ENCODE data around the gene PIK3C3.
A peak's percentile ranks its signal among the peaks of the same experiment; 100 is the strongest.
"Not testable (repeated sequence)": the region's sequence is repeated elsewhere in the genome, so short reads cannot be mapped to it uniquely, and the experiment has no call there.

PIK3C3 gene

DNA sequence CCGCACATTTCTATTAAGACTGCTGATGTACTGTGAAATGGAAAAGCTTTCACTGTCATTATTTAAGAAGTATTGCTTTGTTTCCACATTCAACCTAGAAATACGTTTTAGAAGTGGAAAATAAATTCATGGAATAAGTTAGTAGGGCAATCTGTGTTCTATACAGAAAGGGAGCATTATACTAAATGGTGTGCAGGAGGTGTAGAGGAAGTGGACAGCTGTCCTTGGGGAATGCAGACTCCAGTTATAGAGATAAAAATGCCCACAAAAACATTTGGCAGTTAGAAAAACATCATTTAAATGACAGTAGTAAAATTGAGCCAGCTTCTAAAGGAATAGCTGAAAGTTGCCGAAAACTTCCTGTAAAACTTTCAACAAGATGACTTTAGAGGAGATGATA, 46.8 kb downstream of the PIK3C3 start:
- no peaks in the 10 kb centered on the region for H3K27me3 ChIP-seq (ENCODE audit: insufficient read depth, low read length)
- no peaks in the 10 kb centered on the region for H3K9me3 ChIP-seq (ENCODE audit: insufficient read depth, low read depth, low read length)
- H2AK5ac ChIP-seq (ENCODE audit: low read length): no peak overlapping the region
- no CpG with 5 or more reads among the region's 3 CpGs for WGBS (ENCODE audit: extremely low coverage, insufficient coverage, insufficient read length)
- H3K79me2 ChIP-seq (ENCODE audit: control insufficient read depth, insufficient read depth, low read length, poor library complexity): no peaks in the 10 kb centered on the region
- no peak overlapping the region for H2AFZ ChIP-seq (ENCODE audit: insufficient read depth, low read length, poor library complexity)
- H3K9ac ChIP-seq (ENCODE audit: low read length): no peak overlapping the region
- DNase-seq: no peak
- no peak overlapping the region for H4K12ac ChIP-seq (ENCODE audit: low read depth, low read length)
- H2BK5ac ChIP-seq (ENCODE audit: low read depth, low read length, poor library complexity): no peak overlapping the region
- no peak overlapping the region for H3K27ac ChIP-seq (ENCODE audit: low read depth, low read length)
- H3K4me3 ChIP-seq (ENCODE audit: low read depth, low read length): no peak overlapping the region
- no peak overlapping the region for H3K23ac ChIP-seq (ENCODE audit: low read length)
- no peak overlapping the region for H3K4me2 ChIP-seq (ENCODE audit: low read length)
- no peak overlapping the region for H2BK120ac ChIP-seq (ENCODE audit: insufficient read depth, low read length, poor library complexity)
- no peak overlapping the region for H4K91ac ChIP-seq (ENCODE audit: low read depth, low read length)
- H3K4me1 ChIP-seq (ENCODE audit: control insufficient read depth in 1 of 2, insufficient read depth in 2 of 2, low read length in 2 of 2): no peaks in the 10 kb centered on the region
- no peak overlapping the region for H4K8ac ChIP-seq (ENCODE audit: low read depth, low read length)
- no peak overlapping the region for H3K4ac ChIP-seq (ENCODE audit: low read depth, low read length)
- H3K79me1 ChIP-seq (ENCODE audit: low read length): no peaks in the 10 kb centered on the region
- H2BK12ac ChIP-seq (ENCODE audit: low read length): no peak overlapping the region
- peaks cover 7 to 8% of the 10 kb centered on the region in 2 experiments for H3K36me3 ChIP-seq (ENCODE audit: control insufficient read depth in 1 of 2, insufficient read depth in 2 of 2, low read length in 2 of 2)
- H3K14ac ChIP-seq (ENCODE audit: low read length): no peak overlapping the region
- no peak overlapping the region for H3K18ac ChIP-seq (ENCODE audit: low read length)

DNA sequence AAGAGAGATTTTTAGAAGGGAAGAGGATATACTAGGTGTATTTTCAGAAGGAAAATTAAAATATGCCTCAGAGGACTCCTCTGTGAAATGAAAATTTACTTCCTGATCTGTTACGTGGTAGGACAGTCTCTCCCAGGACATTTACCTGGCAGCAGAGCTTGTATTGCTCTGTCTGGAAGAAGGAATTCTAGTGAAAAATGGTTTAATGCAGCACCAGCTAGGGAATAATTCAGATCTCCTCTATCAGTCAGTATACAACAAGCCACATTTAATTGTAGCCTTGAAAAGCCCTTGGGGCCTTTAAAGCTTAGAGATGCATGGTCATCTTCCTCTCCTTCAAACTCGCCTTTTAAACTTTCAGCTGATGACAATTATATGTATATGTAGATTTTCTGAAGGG, 49.6 kb downstream of the PIK3C3 start:
- WGBS (ENCODE audit: extremely low coverage, insufficient coverage, insufficient read length): no CpG with 5 or more reads among the region's 2 CpGs

DNA sequence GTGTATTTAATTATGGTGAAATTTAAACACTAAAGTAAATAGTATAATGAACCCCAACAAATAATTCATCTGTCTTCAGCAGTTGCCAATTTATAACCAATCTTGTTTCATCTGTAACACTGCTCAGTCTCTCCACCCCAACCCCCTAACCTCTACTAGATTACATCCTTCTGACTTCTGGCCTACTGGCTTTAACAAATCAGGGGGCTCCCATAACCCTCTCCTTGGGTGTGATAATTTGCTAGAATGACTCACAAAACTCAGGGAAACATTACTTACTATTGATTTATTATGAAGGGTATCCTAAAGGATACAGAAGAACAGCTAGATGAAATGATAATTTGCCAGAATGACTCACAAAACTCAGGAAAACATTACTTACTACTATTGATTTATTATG, 50.7 kb downstream of the PIK3C3 start:
- Histone ChIP-seq H3K18ac (ENCODE audit: low read length) (no peak overlapping the region), H3K36me3 (ENCODE audit: control insufficient read depth in 1 of 2, insufficient read depth in 2 of 2, low read length in 2 of 2) (peaks cover 4 to 9% of the 10 kb centered on the region in 2 experiments), H3K27ac (ENCODE audit: low read depth, low read length) (no peak overlapping the region), H3K9ac (ENCODE audit: low read length) (no peak overlapping the region), H3K79me2 (ENCODE audit: control insufficient read depth, insufficient read depth, low read length, poor library complexity) (no peaks in the 10 kb centered on the region), H2AFZ (ENCODE audit: insufficient read depth, low read length, poor library complexity) (no peak overlapping the region), H3K23ac (ENCODE audit: low read length) (no peak overlapping the region), H3K4ac (ENCODE audit: low read depth, low read length) (no peak overlapping the region), H4K12ac (ENCODE audit: low read depth, low read length) (no peak overlapping the region), H3K4me3 (ENCODE audit: low read depth, low read length) (no peak overlapping the region), H2BK120ac (ENCODE audit: insufficient read depth, low read length, poor library complexity) (no peak overlapping the region), H2AK5ac (ENCODE audit: low read length) (no peak overlapping the region), H3K4me2 (ENCODE audit: low read length) (no peak overlapping the region), H4K8ac (ENCODE audit: low read depth, low read length) (no peak overlapping the region), H3K4me1 (ENCODE audit: control insufficient read depth in 1 of 2, insufficient read depth in 2 of 2, low read length in 2 of 2) (no peaks in the 10 kb centered on the region), H3K9me3 (ENCODE audit: insufficient read depth, low read depth, low read length) (no peaks in the 10 kb centered on the region), H3K27me3 (ENCODE audit: insufficient read depth, low read length) (no peaks in the 10 kb centered on the region), H2BK12ac (ENCODE audit: low read length) (no peak overlapping the region), H3K14ac (ENCODE audit: low read length) (no peak overlapping the region), H2BK5ac (ENCODE audit: low read depth, low read length, poor library complexity) (no peak overlapping the region), H3K79me1 (ENCODE audit: low read length) (no peaks in the 10 kb centered on the region), H4K91ac (ENCODE audit: low read depth, low read length) (no peak overlapping the region)
- no peak for DNase-seq

More for the DNA sequence above, 49.6 kb downstream of the PIK3C3 start:
- Histone ChIP-seq H4K8ac (ENCODE audit: low read depth, low read length) (no peak overlapping the region), H3K4ac (ENCODE audit: low read depth, low read length) (no peak overlapping the region), H2BK5ac (ENCODE audit: low read depth, low read length, poor library complexity) (no peak overlapping the region), H3K23ac (ENCODE audit: low read length) (no peak overlapping the region), H4K91ac (ENCODE audit: low read depth, low read length) (no peak overlapping the region), H3K36me3 (ENCODE audit: control insufficient read depth in 1 of 2, insufficient read depth in 2 of 2, low read length in 2 of 2) (peaks cover 7 to 8% of the 10 kb centered on the region in 2 experiments), H3K79me2 (ENCODE audit: control insufficient read depth, insufficient read depth, low read length, poor library complexity) (no peaks in the 10 kb centered on the region), H2AK5ac (ENCODE audit: low read length) (no peak overlapping the region), H3K79me1 (ENCODE audit: low read length) (no peaks in the 10 kb centered on the region), H3K27me3 (ENCODE audit: insufficient read depth, low read length) (no peaks in the 10 kb centered on the region), H3K4me2 (ENCODE audit: low read length) (no peak overlapping the region), H3K9me3 (ENCODE audit: insufficient read depth, low read depth, low read length) (no peaks in the 10 kb centered on the region), H2BK120ac (ENCODE audit: insufficient read depth, low read length, poor library complexity) (no peak overlapping the region), H3K4me3 (ENCODE audit: low read depth, low read length) (no peak overlapping the region), H2AFZ (ENCODE audit: insufficient read depth, low read length, poor library complexity) (no peak overlapping the region), H2BK12ac (ENCODE audit: low read length) (no peak overlapping the region), H3K4me1 (ENCODE audit: control insufficient read depth in 1 of 2, insufficient read depth in 2 of 2, low read length in 2 of 2) (no peaks in the 10 kb centered on the region), H3K18ac (ENCODE audit: low read length) (no peak overlapping the region), H4K12ac (ENCODE audit: low read depth, low read length) (no peak overlapping the region), H3K9ac (ENCODE audit: low read length) (no peak overlapping the region), H3K14ac (ENCODE audit: low read length) (no peak overlapping the region), H3K27ac (ENCODE audit: low read depth, low read length) (no peak overlapping the region)
- DNase-seq: no peak

DNA sequence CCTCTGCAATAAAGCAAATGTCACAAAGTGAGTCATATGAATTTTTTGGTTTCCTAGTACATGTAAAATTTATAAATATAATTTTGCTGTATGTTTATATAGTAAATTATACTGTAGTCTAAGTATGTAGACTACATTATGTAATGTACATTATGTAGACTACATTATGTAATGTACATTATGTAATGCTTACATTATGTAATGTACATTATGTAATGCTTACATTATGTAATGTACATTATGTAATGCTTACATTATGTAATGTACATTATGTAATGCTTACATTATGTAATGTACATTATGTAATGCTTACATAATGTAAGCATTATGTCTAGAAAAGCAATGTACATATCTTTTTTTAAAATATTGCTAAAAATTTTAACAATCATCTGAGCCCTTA, 54.4 kb downstream of the PIK3C3 start:
- not testable (repeated sequence) for H3K9me3 ChIP-seq (ENCODE audit: insufficient read depth, low read depth, low read length); H2BK120ac ChIP-seq (ENCODE audit: insufficient read depth, low read length, poor library complexity); H3K9ac ChIP-seq (ENCODE audit: low read length); H3K18ac ChIP-seq (ENCODE audit: low read length); H3K79me1 ChIP-seq (ENCODE audit: low read length); H3K27me3 ChIP-seq (ENCODE audit: insufficient read depth, low read length); H3K79me2 ChIP-seq (ENCODE audit: control insufficient read depth, insufficient read depth, low read length, poor library complexity); H3K4me1 ChIP-seq (ENCODE audit: control insufficient read depth in 1 of 2, insufficient read depth in 2 of 2, low read length in 2 of 2); H3K23ac ChIP-seq (ENCODE audit: low read length); H3K4me2 ChIP-seq (ENCODE audit: low read length); H2BK5ac ChIP-seq (ENCODE audit: low read depth, low read length, poor library complexity); H2AFZ ChIP-seq (ENCODE audit: insufficient read depth, low read length, poor library complexity); H3K4ac ChIP-seq (ENCODE audit: low read depth, low read length); H4K8ac ChIP-seq (ENCODE audit: low read depth, low read length); H4K12ac ChIP-seq (ENCODE audit: low read depth, low read length); H3K27ac ChIP-seq (ENCODE audit: low read depth, low read length); H3K4me3 ChIP-seq (ENCODE audit: low read depth, low read length); H3K36me3 ChIP-seq (ENCODE audit: control insufficient read depth in 1 of 2, insufficient read depth in 2 of 2, low read length in 2 of 2); H2AK5ac ChIP-seq (ENCODE audit: low read length); H3K14ac ChIP-seq (ENCODE audit: low read length); H4K91ac ChIP-seq (ENCODE audit: low read depth, low read length); DNase-seq; H2BK12ac ChIP-seq (ENCODE audit: low read length)

- Histone ChIP-seq H2BK12ac (ENCODE audit: low read length) (no peak overlapping the region), H4K91ac (ENCODE audit: low read depth, low read length) (no peak overlapping the region), H3K23ac (ENCODE audit: low read length) (peak overlapping the region; percentile 57), H3K4me2 (ENCODE audit: low read length) (no peak overlapping the region), H3K4ac (ENCODE audit: low read depth, low read length) (no peak overlapping the region), H3K27me3 (ENCODE audit: insufficient read depth, low read length) (no peaks in the 10 kb centered on the region), H2BK120ac (ENCODE audit: insufficient read depth, low read length, poor library complexity) (no peak overlapping the region), H2AFZ (ENCODE audit: insufficient read depth, low read length, poor library complexity) (no peak overlapping the region), H3K4me3 (ENCODE audit: low read depth, low read length) (no peak overlapping the region), H3K4me1 (ENCODE audit: control insufficient read depth in 1 of 2, insufficient read depth in 2 of 2, low read length in 2 of 2) (no peaks in the 10 kb centered on the region), H3K9me3 (ENCODE audit: insufficient read depth, low read depth, low read length) (no peaks in the 10 kb centered on the region), H4K8ac (ENCODE audit: low read depth, low read length) (no peak overlapping the region), H3K18ac (ENCODE audit: low read length) (no peak overlapping the region), H3K27ac (ENCODE audit: low read depth, low read length) (no peak overlapping the region), H2AK5ac (ENCODE audit: low read length) (no peak overlapping the region), H3K79me1 (ENCODE audit: low read length) (no peaks in the 10 kb centered on the region), H3K9ac (ENCODE audit: low read length) (no peak overlapping the region), H2BK5ac (ENCODE audit: low read depth, low read length, poor library complexity) (no peak overlapping the region), H3K14ac (ENCODE audit: low read length) (no peak overlapping the region), H3K36me3 (ENCODE audit: control insufficient read depth in 1 of 2, insufficient read depth in 2 of 2, low read length in 2 of 2) (peaks cover 2 to 9% of the 10 kb centered on the region in 2 experiments), H4K12ac (ENCODE audit: low read depth, low read length) (no peak overlapping the region), H3K79me2 (ENCODE audit: control insufficient read depth, insufficient read depth, low read length, poor library complexity) (no peaks in the 10 kb centered on the region)
- DNase-seq: no peak
- WGBS (ENCODE audit: extremely low coverage, insufficient coverage, insufficient read length): no CpG with 5 or more reads among the region's 4 CpGs
Observed at GRCh38 chr18:42011053-42011452, 56.0 kb downstream of the PIK3C3 start.
